ENCODE measurements around the gene ETNK2.

ETNK2 gene

GRCh38 chr1:204196068-204196795 is 44.4 kb upstream of the ETNK2 start, which contains the start of gene KISS1:
Gene KISS1, minus strand, starts transcription at chr1:204196491. Its CDS starts 3,615 bp downstream, at chr1:204192876.
- TF ChIP-seq CTCF (IDR thresholded peaks at IDR 0.05; ENCODE audit: borderline replicate concordance, insufficient read depth, low read depth, low read length), result no peak
- no peak within 1 kb of the TSS for H3K4me3 ChIP-seq (ENCODE audit: low read depth, low read length)

GRCh38 chr1:204194771-204195170 is 42.9 kb upstream of the ETNK2 start:
- H3K4me3 ChIP-seq (ENCODE audit: low read depth, low read length), result no peak overlapping the region
- no peak for TF ChIP-seq CTCF (IDR thresholded peaks at IDR 0.05; ENCODE audit: borderline replicate concordance, insufficient read depth, low read depth, low read length)

GRCh38 chr1:204194080-204194479 is 42.2 kb upstream of the ETNK2 start:
- TF ChIP-seq CTCF (IDR thresholded peaks at IDR 0.05; ENCODE audit: borderline replicate concordance, insufficient read depth, low read depth, low read length), result no peak
- H3K4me3 ChIP-seq (ENCODE audit: low read depth, low read length), result no peak overlapping the region

GRCh38 chr1:204192589-204193352 is 40.9 kb upstream of the ETNK2 start:
- TF ChIP-seq CTCF (IDR thresholded peaks at IDR 0.05; ENCODE audit: borderline replicate concordance, insufficient read depth, low read depth, low read length), result no peak

GRCh38 chr1:204192046-204192445 is 40.2 kb upstream of the ETNK2 start:
- TF ChIP-seq CTCF (IDR thresholded peaks at IDR 0.05; ENCODE audit: borderline replicate concordance, insufficient read depth, low read depth, low read length), result no peak

More at GRCh38 chr1:204192589-204193352, 40.9 kb upstream of the ETNK2 start:
- H3K4me3 ChIP-seq (ENCODE audit: low read depth, low read length), result no peak overlapping the region

GRCh38 chr1:204191456-204191855 is 39.6 kb upstream of the ETNK2 start:
- no peak for TF ChIP-seq CTCF (IDR thresholded peaks at IDR 0.05; ENCODE audit: borderline replicate concordance, insufficient read depth, low read depth, low read length)
- no peak overlapping the region for H3K4me3 ChIP-seq (ENCODE audit: low read depth, low read length)

More at GRCh38 chr1:204192046-204192445, 40.2 kb upstream of the ETNK2 start:
- H3K4me3 ChIP-seq (ENCODE audit: low read depth, low read length), result no peak overlapping the region

All from GM12875 (cell line).